Neural cell (in vitro differentiated cells): ENCODE results near the gene AK1. TPM values are rescaled to one million over a fixed set of nuclear protein-coding genes. Genes with fewer than 3 reads are reported as not detected.

Experiments
- H2AFZ ChIP-seq: fragments of 200-600, 300-800 bp; sonication (generic), shearing (Covaris generic); 2 replicates; pipeline ENCODE4 v1.6.0; 2014; ENCODE audit warnings: low read depth, mild to moderate bottlenecking, antibody characterized with exemption, low read length, moderate library complexity
- H3F3A ChIP-seq: fragments of 200-600 bp; shearing (Covaris generic); 2 replicates; pipeline ENCODE4 v1.6.1; 2016; ENCODE audit warnings: mild to moderate bottlenecking, moderate library complexity, mixed read lengths, antibody characterized with exemption, low read length; ENCODE audit not compliant: insufficient read depth, poor library complexity, severe bottlenecking
- H3K27ac ChIP-seq: fragments of 200-600, 300-800 bp; sonication (generic), shearing (Covaris generic); 2 replicates; pipeline ENCODE4 v1.5.1; 2014; ENCODE audit warnings: mild to moderate bottlenecking, low read length, moderate library complexity
- H3K27me3 ChIP-seq: fragments of 300-800, 200-600 bp; sonication (generic), shearing (Covaris generic); 2 replicates; pipeline ENCODE4 v1.6.0; 2014; ENCODE audit warnings: mild to moderate bottlenecking, low read depth, low read length, moderate library complexity; ENCODE audit not compliant: insufficient read depth
- H3K36me3 ChIP-seq: fragments of 300-800, 200-600 bp; sonication (generic), shearing (Covaris generic); 2 replicates; pipeline ENCODE4 v1.5.1; 2014; ENCODE audit warnings: mild to moderate bottlenecking, antibody characterized with exemption, low read length, moderate library complexity; ENCODE audit not compliant: insufficient read depth
- H3K4me2 ChIP-seq: fragments of 300-800, 200-600 bp; sonication (generic), shearing (Covaris generic); 2 replicates; pipeline ENCODE4 v1.6.0; 2014; ENCODE audit warnings: mild to moderate bottlenecking, low read length
- H3K4me3 ChIP-seq: fragments of 300-800, 200-600 bp; sonication (generic), shearing (Covaris generic); 2 replicates; pipeline ENCODE4 v1.5.1; 2014; ENCODE audit warnings: mild to moderate bottlenecking, low read length, moderate library complexity
- H3K79me2 ChIP-seq: fragments of 200-600 bp; shearing (Covaris generic); replicated peaks from 2 replicates; pipeline ENCODE4 v1.6.0; 2014; ENCODE audit warnings: mild to moderate bottlenecking, low read length, moderate library complexity; ENCODE audit not compliant: insufficient read depth
- H3K9ac ChIP-seq: fragments of 300-800, 200-600 bp; sonication (generic), shearing (Covaris generic); 2 replicates; pipeline ENCODE4 v1.6.1; 2016; ENCODE audit warnings: mild to moderate bottlenecking, low read length, mixed read lengths
- H3K9me2 ChIP-seq: fragments of 200-600 bp; shearing (Covaris generic); 2 replicates; pipeline ENCODE4 v1.6.1; 2016; ENCODE audit warnings: mild to moderate bottlenecking, low read length, mixed read lengths; ENCODE audit not compliant: insufficient read depth
- H3K9me3 ChIP-seq: fragments of 200-600, 300-800 bp; sonication (generic), shearing (Covaris generic); 2 replicates; pipeline ENCODE4 v1.6.1; 2016; ENCODE audit warnings: mild to moderate bottlenecking, mixed run types, low read length, moderate library complexity, mixed read lengths
- H4K20me1 ChIP-seq: fragments of 200-600 bp; shearing (Covaris generic); 2 replicates; pipeline ENCODE4 v1.6.1; 2016; ENCODE audit warnings: mild to moderate bottlenecking, mixed run types; ENCODE audit not compliant: insufficient read depth
- EP300 ChIP-seq: fragments of 450-650 bp; conservative IDR thresholded peaks from 2 replicates; pipeline ENCODE4 v1.6.1; 2014; ENCODE audit warnings: antibody characterized with exemption, mild to moderate bottlenecking, moderate library complexity; ENCODE audit not compliant: poor library complexity, severe bottlenecking
- EZH2 ChIP-seq: fragments of 200-600, 300-800 bp; shearing (Covaris generic), sonication (generic); IDR thresholded peaks from 2 replicates; pipeline ENCODE4 v1.6.1; 2014; ENCODE audit warnings: antibody characterized with exemption, low read length, borderline replicate concordance, mild to moderate bottlenecking; ENCODE audit not compliant: insufficient read depth, poor library complexity, severe bottlenecking
- MXI1 ChIP-seq: fragments of 450-650 bp; conservative IDR thresholded peaks from 2 replicates; pipeline ENCODE4 v1.6.1; 2014; ENCODE audit warnings: antibody characterized with exemption, mild to moderate bottlenecking; ENCODE audit not compliant: poor library complexity, severe bottlenecking
- POLR2AphosphoS5 ChIP-seq: IDR thresholded peaks from 2 replicates; pipeline ENCODE4 v1.6.1; 2012
- RAD21 ChIP-seq: fragments of 450-650 bp; conservative IDR thresholded peaks from 2 replicates; pipeline ENCODE4 v1.6.1; 2014; ENCODE audit warnings: antibody characterized with exemption, mild to moderate bottlenecking, moderate library complexity
- SMC3 ChIP-seq: fragments of 450-650 bp; conservative IDR thresholded peaks from 2 replicates; pipeline ENCODE4 v1.6.1; 2014; ENCODE audit warnings: antibody characterized with exemption, mild to moderate bottlenecking, moderate library complexity; ENCODE audit not compliant: poor library complexity
- TAF1 ChIP-seq: IDR thresholded peaks from 2 replicates; pipeline ENCODE4 v1.6.1; 2012; ENCODE audit warnings: low read depth
- polyA plus RNA-seq: library from polyadenylated mRNA; depleted of rRNA; stranded (reverse); fragments of >200 nt; gene quantifications from 2 replicates; pipeline ENCODE4 v1.2.3, GENCODE V29; 2014
- TF ChIP-seq, protein P1 (sequence below): fragments of 450-650 bp; IDR thresholded peaks from 2 replicates; pipeline ENCODE4 v1.5.1; 2014; ENCODE audit warnings: antibody characterized with exemption, mild to moderate bottlenecking, moderate library complexity; ENCODE audit not compliant: poor library complexity, severe bottlenecking
- TF ChIP-seq, protein P2 (sequence below): IDR thresholded peaks from 2 replicates; pipeline ENCODE4 v1.6.1; 2012; ENCODE audit warnings: borderline replicate concordance

AK1 gene
- polyA plus RNA-seq, 1 donor from 2014 or later, result 105 TPM

DNA sequence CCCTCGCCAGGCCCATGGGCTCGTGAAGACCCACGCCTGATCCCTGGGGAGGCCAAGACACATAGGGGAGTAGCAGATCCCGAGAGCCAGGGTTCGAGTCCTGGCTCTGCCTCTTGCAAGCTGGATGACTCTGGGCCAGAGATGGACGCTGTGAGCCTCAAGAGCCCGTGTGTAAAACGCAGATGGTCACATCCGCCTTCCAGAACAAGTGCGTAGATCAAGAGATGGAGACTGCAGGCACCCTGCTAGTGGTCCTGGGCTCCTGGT, 31.1 kb upstream of the AK1 start:
- H3K27me3 ChIP-seq, result no peaks in the 10 kb centered on the region
- H3K4me2 ChIP-seq, result no peak overlapping the region
- no peak overlapping the region for H3K27ac ChIP-seq
- H2AFZ ChIP-seq, result no peak overlapping the region
- no peaks in the 10 kb centered on the region for H3K36me3 ChIP-seq
- H3K79me2 ChIP-seq, result no peaks in the 10 kb centered on the region
- H3K9me2 ChIP-seq, result no peaks in the 10 kb centered on the region
- H3K4me3 ChIP-seq, result no peak overlapping the region
- no peaks in the 10 kb centered on the region for H3K9me3 ChIP-seq
- no peaks in the 10 kb centered on the region for H4K20me1 ChIP-seq
- no peaks in the 10 kb centered on the region for H3F3A ChIP-seq
- H3K9ac ChIP-seq, result no peak overlapping the region
- TF ChIP-seq MXI1 (no peak), POLR2AphosphoS5 (no peak), RAD21 (no peak)

DNA sequence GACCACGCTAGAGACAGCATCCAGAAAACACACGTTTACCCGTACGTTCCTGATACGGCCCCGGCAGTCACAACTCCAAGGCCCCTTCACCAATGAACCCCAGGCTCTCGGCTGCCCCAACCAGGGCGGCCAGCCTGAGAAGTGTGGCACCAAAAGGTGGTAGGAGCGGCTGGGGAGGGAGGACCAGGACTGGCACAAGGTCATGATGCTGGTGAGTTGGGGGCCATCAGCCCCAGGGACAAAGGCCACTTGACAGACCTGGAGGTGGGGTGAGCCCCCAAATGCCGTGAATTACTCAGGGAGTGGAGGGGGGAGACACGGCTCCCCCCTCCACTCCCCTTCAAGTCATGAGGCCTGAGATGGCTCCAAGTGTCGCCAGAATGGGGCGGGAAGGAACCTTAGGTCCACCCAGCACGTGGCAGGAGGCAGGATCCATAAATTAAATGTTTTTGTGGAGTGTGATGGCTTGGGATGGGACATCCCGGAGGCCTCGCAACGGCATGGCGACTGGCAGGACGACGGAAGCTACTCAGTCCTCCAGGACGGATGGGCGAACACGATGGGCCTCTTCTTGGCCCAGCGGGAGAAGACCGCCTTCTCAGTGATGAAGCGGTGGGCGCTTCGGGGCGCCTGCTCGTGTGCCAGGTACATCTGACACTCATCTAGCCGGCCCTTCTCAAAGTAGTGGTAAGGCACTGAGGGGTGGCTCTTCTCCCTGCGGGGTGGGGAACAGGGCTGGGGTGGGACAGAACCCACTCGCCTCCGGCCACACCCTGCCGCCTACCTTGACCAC, 30.6 kb upstream of the AK1 start:
- Histone ChIP-seq H3K9me3 (no peaks in the 10 kb centered on the region), H2AFZ (no peak overlapping the region), H3K9ac (no peak overlapping the region), H3F3A (no peaks in the 10 kb centered on the region), H3K9me2 (no peaks in the 10 kb centered on the region), H3K27me3 (no peaks in the 10 kb centered on the region), H3K4me2 (no peak overlapping the region), H3K4me3 (no peak overlapping the region), H4K20me1 (no peaks in the 10 kb centered on the region), H3K79me2 (no peaks in the 10 kb centered on the region), H3K36me3 (no peaks in the 10 kb centered on the region), H3K27ac (no peak overlapping the region)
- TF ChIP-seq TAF1 (no peak), POLR2AphosphoS5 (no peak), SMC3 (no peak), MXI1 (no peak), RAD21 (no peak), EP300 (no peak), EZH2 (no peak)
- TF ChIP-seq, protein P1, sequence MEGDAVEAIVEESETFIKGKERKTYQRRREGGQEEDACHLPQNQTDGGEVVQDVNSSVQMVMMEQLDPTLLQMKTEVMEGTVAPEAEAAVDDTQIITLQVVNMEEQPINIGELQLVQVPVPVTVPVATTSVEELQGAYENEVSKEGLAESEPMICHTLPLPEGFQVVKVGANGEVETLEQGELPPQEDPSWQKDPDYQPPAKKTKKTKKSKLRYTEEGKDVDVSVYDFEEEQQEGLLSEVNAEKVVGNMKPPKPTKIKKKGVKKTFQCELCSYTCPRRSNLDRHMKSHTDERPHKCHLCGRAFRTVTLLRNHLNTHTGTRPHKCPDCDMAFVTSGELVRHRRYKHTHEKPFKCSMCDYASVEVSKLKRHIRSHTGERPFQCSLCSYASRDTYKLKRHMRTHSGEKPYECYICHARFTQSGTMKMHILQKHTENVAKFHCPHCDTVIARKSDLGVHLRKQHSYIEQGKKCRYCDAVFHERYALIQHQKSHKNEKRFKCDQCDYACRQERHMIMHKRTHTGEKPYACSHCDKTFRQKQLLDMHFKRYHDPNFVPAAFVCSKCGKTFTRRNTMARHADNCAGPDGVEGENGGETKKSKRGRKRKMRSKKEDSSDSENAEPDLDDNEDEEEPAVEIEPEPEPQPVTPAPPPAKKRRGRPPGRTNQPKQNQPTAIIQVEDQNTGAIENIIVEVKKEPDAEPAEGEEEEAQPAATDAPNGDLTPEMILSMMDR, result no peak
- TF ChIP-seq, protein P2, sequence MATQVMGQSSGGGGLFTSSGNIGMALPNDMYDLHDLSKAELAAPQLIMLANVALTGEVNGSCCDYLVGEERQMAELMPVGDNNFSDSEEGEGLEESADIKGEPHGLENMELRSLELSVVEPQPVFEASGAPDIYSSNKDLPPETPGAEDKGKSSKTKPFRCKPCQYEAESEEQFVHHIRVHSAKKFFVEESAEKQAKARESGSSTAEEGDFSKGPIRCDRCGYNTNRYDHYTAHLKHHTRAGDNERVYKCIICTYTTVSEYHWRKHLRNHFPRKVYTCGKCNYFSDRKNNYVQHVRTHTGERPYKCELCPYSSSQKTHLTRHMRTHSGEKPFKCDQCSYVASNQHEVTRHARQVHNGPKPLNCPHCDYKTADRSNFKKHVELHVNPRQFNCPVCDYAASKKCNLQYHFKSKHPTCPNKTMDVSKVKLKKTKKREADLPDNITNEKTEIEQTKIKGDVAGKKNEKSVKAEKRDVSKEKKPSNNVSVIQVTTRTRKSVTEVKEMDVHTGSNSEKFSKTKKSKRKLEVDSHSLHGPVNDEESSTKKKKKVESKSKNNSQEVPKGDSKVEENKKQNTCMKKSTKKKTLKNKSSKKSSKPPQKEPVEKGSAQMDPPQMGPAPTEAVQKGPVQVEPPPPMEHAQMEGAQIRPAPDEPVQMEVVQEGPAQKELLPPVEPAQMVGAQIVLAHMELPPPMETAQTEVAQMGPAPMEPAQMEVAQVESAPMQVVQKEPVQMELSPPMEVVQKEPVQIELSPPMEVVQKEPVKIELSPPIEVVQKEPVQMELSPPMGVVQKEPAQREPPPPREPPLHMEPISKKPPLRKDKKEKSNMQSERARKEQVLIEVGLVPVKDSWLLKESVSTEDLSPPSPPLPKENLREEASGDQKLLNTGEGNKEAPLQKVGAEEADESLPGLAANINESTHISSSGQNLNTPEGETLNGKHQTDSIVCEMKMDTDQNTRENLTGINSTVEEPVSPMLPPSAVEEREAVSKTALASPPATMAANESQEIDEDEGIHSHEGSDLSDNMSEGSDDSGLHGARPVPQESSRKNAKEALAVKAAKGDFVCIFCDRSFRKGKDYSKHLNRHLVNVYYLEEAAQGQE, result no peak
